ENCODE data around the gene DNMT3L. TPM values are rescaled to one million over a fixed set of nuclear protein-coding genes. Genes with fewer than 3 reads are reported as not detected.
"Not testable (repeated sequence)": the region's sequence is repeated elsewhere in the genome, so short reads cannot be mapped to it uniquely, and the experiment has no call there.

DNMT3L gene
- total and polyA plus RNA-seq, 2 donors (not counting 1 experiment from before 2014, with no cell fraction given) = not detected

DNA sequence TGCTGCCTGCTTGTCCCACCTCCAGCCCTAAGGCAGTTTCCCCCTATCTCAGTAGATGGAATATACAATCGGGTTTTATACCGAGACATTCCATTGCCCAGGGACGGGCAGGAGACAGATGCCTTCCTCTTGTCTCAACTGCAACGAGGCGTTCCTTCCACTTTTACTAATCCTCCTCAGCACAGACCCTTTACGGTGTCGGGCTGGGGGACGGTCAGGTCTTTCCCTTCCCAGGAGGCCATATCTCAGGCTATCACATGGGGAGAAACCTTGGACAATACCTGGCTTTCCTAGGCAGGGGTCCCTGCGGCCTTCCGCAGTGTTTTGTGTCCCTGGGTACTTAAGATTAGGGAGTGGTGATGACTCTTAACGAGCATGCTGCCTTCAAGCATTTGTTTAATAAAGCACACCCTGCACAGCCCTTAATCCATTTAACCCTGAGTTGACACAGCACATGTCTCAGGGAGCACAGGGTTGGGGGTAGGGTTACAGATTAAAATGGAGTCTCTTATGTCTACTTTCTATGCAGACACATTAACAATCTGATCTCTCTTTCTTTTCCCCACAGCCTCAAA, 21.6 kb upstream of the DNMT3L start:
- DNase-seq; H3K9ac ChIP-seq (ENCODE audit: low read length); ATAC-seq (ENCODE audit: low read depth); H3K27ac ChIP-seq (ENCODE audit: low read length in 2 of 2); H3K79me2 ChIP-seq (ENCODE audit: control insufficient read depth, insufficient read depth, low read length); H3K27me3 ChIP-seq (replicated peaks in 1 of 4; ENCODE audit: control extremely low read depth in 1 of 4, control insufficient read depth in 3 of 4, insufficient read depth in 4 of 4, low read length in 3 of 4); H4K20me1 ChIP-seq (ENCODE audit: control insufficient read depth, insufficient read depth, low read length, poor library complexity, severe bottlenecking); H3K36me3 ChIP-seq (replicated peaks in 1 of 2; ENCODE audit: control extremely low read depth in 1 of 2, control insufficient read depth in 1 of 2, extremely low read depth in 1 of 2, insufficient read depth in 2 of 2, low read length in 1 of 2); intact Hi-C loops (cut with micrococcal nuclease); H3K27ac Mint-ChIP-seq; H2AFZ ChIP-seq (ENCODE audit: insufficient read depth, low read depth, low read length, poor library complexity, severe bottlenecking); CTCF ChIA-PET; H3K27me3 Mint-ChIP-seq; H3K4me3 ChIP-seq (ENCODE audit: control extremely low read depth in 1 of 5, extremely low read depth in 1 of 5, insufficient read depth in 1 of 5, low read depth in 2 of 5, low read length in 4 of 5); POLR2A ChIA-PET; H3K9me3 Mint-ChIP-seq (ENCODE audit: insufficient read depth); H3K4me3 Mint-ChIP-seq; H3K4me2 ChIP-seq (replicated peaks; ENCODE audit: low read depth, low read length, poor library complexity, severe bottlenecking); H3K9me3 ChIP-seq (ENCODE audit: control extremely low read depth in 1 of 3, control insufficient read depth in 2 of 3, insufficient read depth in 1 of 3, low read length in 2 of 3); H3K4me1 ChIP-seq (ENCODE audit: control insufficient read depth in 2 of 2, insufficient read depth in 2 of 2, low read length in 2 of 2): not testable (repeated sequence)
- H3K4me1 Mint-ChIP-seq = peaks cover 11% of the 10 kb centered on the region
- WGBS (ENCODE audit: insufficient coverage) = 17% methylated on average over 2 of the region's 11 CpGs

DNA sequence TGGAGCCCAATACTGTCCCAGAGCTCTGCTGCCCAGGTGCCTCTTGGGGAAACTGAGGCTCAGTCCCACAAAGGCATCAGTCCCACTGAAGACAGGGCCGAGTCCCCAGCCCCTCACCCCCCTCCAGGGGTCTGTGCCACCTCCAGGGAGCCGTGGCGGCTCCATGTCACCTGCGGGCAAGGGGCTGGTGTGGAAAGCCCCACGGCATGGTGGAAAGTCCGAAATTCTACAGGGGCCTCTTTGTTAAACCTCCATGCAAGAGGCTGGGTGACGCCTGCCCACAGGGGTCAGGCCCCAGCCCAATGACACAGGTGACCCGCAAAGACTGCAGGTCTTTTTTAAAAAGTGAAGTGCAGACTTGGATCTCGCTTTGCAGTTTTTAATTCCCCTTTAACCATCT, 20.7 kb upstream of the DNMT3L start:
- H3K9me3 Mint-ChIP-seq (ENCODE audit: insufficient read depth) = no peaks in the 10 kb centered on the region
- H2AFZ ChIP-seq (ENCODE audit: insufficient read depth, low read depth, low read length, poor library complexity, severe bottlenecking) = no peak overlapping the region
- no peaks in the 10 kb centered on the region for H3K27me3 Mint-ChIP-seq
- peaks cover 3 to 7% of the 10 kb centered on the region in 2 donors for H3K4me1 ChIP-seq (ENCODE audit: control insufficient read depth in 2 of 2, insufficient read depth in 2 of 2, low read length in 2 of 2)
- no peak for ATAC-seq (ENCODE audit: low read depth)
- peaks cover 11% of the 10 kb centered on the region for H3K4me1 Mint-ChIP-seq
- 73% methylated on average over 6 of the region's 9 CpGs for whole genome bisulfite sequencing (ENCODE audit: insufficient coverage)
- no peak overlapping the region for H3K4me2 ChIP-seq (replicated peaks; ENCODE audit: low read depth, low read length, poor library complexity, severe bottlenecking)
- no peak overlapping the region for H3K27ac Mint-ChIP-seq
- H4K20me1 ChIP-seq (ENCODE audit: control insufficient read depth, insufficient read depth, low read length, poor library complexity, severe bottlenecking) = no peaks in the 10 kb centered on the region
- ChIA-PET CTCF (no interaction called here), POLR2A (interaction anchor here (0.6 kb wide), 1 partner anchor 18 kb away, joined by 4 read pairs; no protein-coding TSS in a partner anchor)
- TF ChIP-seq EZH2 (IDR thresholded peaks at IDR 0.05; ENCODE audit: borderline replicate concordance, insufficient read depth, low read depth, low read length, poor library complexity, severe bottlenecking) = no peak
- TF ChIP-seq, protein P1, sequence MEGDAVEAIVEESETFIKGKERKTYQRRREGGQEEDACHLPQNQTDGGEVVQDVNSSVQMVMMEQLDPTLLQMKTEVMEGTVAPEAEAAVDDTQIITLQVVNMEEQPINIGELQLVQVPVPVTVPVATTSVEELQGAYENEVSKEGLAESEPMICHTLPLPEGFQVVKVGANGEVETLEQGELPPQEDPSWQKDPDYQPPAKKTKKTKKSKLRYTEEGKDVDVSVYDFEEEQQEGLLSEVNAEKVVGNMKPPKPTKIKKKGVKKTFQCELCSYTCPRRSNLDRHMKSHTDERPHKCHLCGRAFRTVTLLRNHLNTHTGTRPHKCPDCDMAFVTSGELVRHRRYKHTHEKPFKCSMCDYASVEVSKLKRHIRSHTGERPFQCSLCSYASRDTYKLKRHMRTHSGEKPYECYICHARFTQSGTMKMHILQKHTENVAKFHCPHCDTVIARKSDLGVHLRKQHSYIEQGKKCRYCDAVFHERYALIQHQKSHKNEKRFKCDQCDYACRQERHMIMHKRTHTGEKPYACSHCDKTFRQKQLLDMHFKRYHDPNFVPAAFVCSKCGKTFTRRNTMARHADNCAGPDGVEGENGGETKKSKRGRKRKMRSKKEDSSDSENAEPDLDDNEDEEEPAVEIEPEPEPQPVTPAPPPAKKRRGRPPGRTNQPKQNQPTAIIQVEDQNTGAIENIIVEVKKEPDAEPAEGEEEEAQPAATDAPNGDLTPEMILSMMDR (IDR thresholded peaks at IDR 0.05) = no peak
- no peak overlapping the region for H3K27ac ChIP-seq (ENCODE audit: low read length in 2 of 2)
- no peaks in the 10 kb centered on the region for H3K9me3 ChIP-seq (ENCODE audit: control extremely low read depth in 1 of 3, control insufficient read depth in 2 of 3, insufficient read depth in 1 of 3, low read length in 2 of 3)
- H3K4me3 ChIP-seq (ENCODE audit: control extremely low read depth in 1 of 5, extremely low read depth in 1 of 5, insufficient read depth in 1 of 5, low read depth in 2 of 5, low read length in 4 of 5) = no peak overlapping the region
- peaks cover 0 to 9% (median 0%) of the 10 kb centered on the region in 4 experiments for H3K27me3 ChIP-seq (replicated peaks in 1 of 4; ENCODE audit: control extremely low read depth in 1 of 4, control insufficient read depth in 3 of 4, insufficient read depth in 4 of 4, low read length in 3 of 4)
- DNase-seq = no peak
- no peak overlapping the region for H3K9ac ChIP-seq (ENCODE audit: low read length)
- H3K79me2 ChIP-seq (ENCODE audit: control insufficient read depth, insufficient read depth, low read length) = no peaks in the 10 kb centered on the region
- intact Hi-C loops (cut with micrococcal nuclease) = no loop called here
- no peak overlapping the region for H3K4me3 Mint-ChIP-seq
- H3K36me3 ChIP-seq (replicated peaks in 1 of 2; ENCODE audit: control extremely low read depth in 1 of 2, control insufficient read depth in 1 of 2, extremely low read depth in 1 of 2, insufficient read depth in 2 of 2, low read length in 1 of 2) = no peaks in the 10 kb centered on the region

All from B cell (primary cell).